LNCAP (cell line): ENCODE data around the gene EPS8.

Experiments
- CTCF ChIP-seq: fragments of 450-650 bp; IDR thresholded peaks from 2 replicates; pipeline ENCODE4 v1.5.1; 2017; ENCODE audit warnings: mild to moderate bottlenecking

Gene EPS8

GRCh38 chr12:15729097-15729496 lies 60.1 kb downstream of the EPS8 start:
- TF ChIP-seq CTCF: no peak

DNA sequence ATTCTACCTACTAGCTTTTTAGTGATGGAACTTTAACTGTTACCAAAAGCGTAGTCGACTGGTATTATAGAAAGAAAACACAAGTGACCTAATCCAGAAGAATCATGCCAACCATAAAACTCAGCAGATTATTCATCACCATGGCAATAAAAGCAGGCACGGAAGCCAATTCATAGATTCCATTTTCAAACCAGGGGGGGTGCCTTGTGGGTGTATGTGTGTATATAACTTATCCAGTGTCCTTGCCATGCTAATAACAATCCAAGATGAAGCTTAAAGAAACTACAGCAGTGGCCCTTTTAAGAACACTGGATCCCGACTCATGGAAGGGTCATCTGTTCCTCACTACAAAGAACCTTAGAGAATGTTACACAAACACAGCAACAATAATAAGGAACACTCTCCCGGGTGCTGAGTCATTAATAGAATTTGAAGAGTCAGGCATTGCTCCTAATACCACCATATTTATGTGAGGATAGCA lies 61.0 kb downstream of the EPS8 start:
- TF ChIP-seq CTCF: no peak

GRCh38 chr12:15726878-15727150 lies 62.4 kb downstream of the EPS8 start:
- TF ChIP-seq CTCF: no peak

DNA sequence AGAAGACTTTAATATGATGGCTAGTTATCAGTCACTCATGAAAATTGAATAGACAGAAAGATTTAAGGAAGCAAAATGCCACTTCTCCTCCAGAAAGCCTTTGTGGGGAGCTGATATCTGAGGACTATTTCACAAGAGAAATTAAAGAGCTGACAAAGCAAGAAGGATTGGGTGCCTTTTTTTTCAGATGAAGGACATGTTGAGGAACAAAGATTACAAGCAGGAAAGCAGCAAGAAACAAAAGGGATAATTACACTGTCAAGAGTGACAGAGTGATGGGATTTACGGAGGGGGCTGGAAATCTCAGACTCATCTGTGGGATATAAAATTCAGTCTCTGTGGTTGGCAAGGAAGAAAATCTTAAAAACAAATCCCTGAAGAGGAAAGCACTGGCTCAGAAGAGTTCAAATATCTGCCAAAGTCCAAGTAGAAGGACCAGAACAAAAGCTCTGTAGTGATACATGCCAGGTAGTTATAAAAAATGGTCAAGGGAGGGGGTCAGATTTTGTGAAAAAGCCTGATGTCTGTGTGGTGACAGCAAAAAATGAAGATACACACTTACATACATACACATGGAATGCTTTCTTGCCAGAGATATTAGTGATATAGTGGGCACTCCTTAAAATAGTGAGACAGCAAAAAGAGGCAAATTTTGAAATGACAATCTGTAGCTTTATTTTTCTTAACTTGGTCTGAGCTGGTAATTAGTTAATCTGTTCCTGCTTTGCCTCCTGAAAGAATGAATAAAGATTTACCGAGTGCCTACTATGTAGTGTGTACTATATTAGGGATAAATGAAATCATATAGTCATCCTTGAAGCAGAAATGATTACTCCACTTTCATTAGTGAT lies 62.9 kb downstream of the EPS8 start:
- no peak for TF ChIP-seq CTCF

GRCh38 chr12:15722951-15723350 lies 66.2 kb downstream of the EPS8 start:
- no peak for TF ChIP-seq CTCF

DNA sequence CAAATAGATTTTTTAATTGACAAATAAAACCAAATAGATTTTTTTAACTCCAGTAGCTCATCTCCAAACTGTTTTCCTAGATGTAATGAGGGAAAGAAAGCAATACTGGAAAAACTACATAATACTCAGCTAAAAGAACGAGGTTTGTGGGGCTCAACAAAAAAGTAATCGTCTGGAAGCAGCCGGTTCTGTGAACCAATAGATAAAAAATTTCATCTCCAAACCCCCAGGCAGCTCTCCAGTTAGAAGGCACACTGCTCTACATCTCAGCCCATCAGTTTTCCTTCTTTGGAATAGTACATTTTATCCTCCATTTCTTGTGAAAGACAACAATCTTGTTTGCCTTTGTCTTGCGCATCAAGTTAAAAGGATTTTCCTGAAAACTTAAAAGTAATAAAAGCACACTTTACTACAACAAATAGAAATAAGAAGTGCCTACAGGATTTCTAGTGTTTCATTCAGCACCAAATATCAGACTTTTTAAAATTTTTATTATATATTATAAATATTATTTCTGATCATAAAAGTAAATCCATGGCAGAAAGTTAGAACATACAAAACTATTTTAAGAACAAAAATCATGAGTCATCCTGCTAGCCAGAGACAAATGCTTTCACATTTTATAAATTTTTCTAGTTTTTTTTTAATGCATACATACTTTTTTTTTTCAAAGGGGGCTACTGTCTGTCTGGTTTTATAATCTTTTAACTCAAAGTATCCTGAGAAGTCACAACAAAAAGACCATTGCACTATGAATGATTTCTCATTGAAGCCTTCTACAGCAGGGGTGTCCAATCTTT lies 67.7 kb downstream of the EPS8 start:
- TF ChIP-seq CTCF: no peak

DNA sequence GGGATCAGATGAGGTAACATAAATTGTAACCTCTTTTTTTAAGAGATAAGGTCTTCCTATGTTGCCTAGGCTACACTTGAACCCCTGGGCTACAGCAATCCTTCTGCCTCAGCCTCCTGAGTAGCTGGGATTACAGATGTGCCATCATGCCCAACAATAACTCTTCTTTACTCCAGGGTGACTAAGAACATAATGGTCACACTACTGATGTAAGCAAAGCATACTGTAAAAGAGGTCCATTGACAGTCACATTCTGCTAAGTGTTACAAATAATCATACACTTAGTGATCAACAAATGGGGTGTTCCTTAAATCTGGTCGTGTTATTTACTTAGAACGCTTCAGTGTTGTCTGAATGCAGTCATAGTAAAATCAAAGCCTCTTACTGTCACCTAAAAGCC lies 68.9 kb downstream of the EPS8 start:
- TF ChIP-seq CTCF: no peak
